HepG2 (cell line): Measurements from ENCODE around the gene DLX3. TPM values are rescaled to one million over a fixed set of nuclear protein-coding genes. Genes with fewer than 3 reads are reported as not detected.

ENCODE experiments used
- CSRNP2 ChIP-seq: sonication (generic); formaldehyde crosslinking; conservative IDR thresholded peaks from 2 replicates; pipeline ENCODE4 v1.8.0; 2022; ENCODE audit warnings: low read depth, missing genetic modification reagents
- HNRNPUL1 ChIP-seq: fragments of 200-400 bp; formaldehyde crosslinking; IDR thresholded peaks from 2 replicates; pipeline ENCODE4 v1.6.1; 2017; ENCODE audit warnings: low read depth, mild to moderate bottlenecking, low read length, moderate library complexity
- KLF9 ChIP-seq: IDR thresholded peaks from 2 replicates; pipeline ENCODE4 v1.6.1; 2016; ENCODE audit warnings: low read depth
- ONECUT2 ChIP-seq: sonication (generic); formaldehyde crosslinking; IDR thresholded peaks from 2 replicates; pipeline ENCODE4 v1.4.0; 2020; ENCODE audit warnings: missing genetic modification reagents
- PCBP1 ChIP-seq: fragments of 200-400 bp; formaldehyde crosslinking; IDR thresholded peaks from 2 replicates; pipeline ENCODE4 v1.6.1; 2017; ENCODE audit warnings: mild to moderate bottlenecking, low read depth, low read length, borderline replicate concordance
- PRDM10 ChIP-seq: sonication (generic); formaldehyde crosslinking; IDR thresholded peaks from 2 replicates; pipeline ENCODE4 v1.4.0; 2020; ENCODE audit warnings: low read depth, missing genetic modification reagents
- RNF2 ChIP-seq: fragments of 450-650 bp; conservative IDR thresholded peaks from 2 replicates; pipeline ENCODE4 v1.6.1; 2016; ENCODE audit warnings: low read depth
- TCF7 ChIP-seq: sonication (generic); IDR thresholded peaks from 2 replicates; pipeline ENCODE4 v1.6.1; 2016; ENCODE audit warnings: antibody characterized with exemption, low read depth
- TIGD3 ChIP-seq: sonication (generic); formaldehyde crosslinking; IDR thresholded peaks from 2 replicates; pipeline ENCODE4 v1.5.1; 2020; ENCODE audit warnings: mild to moderate bottlenecking, missing genetic modification reagents, borderline replicate concordance
- UBTF ChIP-seq: sonication (generic); formaldehyde crosslinking; IDR thresholded peaks from 2 replicates; pipeline ENCODE4 v1.4.0; 2020; ENCODE audit warnings: mild to moderate bottlenecking, missing genetic modification reagents
- USF2 ChIP-seq, 2 experiments: sonication (generic) in 1 of 2; formaldehyde crosslinking in 1 of 2; IDR thresholded peaks; 2 replicates each; pipeline versions ENCODE4 v1.5.1 to v1.6.1; 2011 to 2020; ENCODE audit warnings: borderline replicate concordance in 1 of 2, low read depth in 1 of 2, low read length in 1 of 2, mild to moderate bottlenecking in 1 of 2, missing genetic modification reagents in 1 of 2, moderate library complexity in 1 of 2
- YEATS4 ChIP-seq: sonication (generic); formaldehyde crosslinking; IDR thresholded peaks from 2 replicates; pipeline ENCODE4 v1.4.0; 2020; ENCODE audit warnings: missing genetic modification reagents, borderline replicate concordance
- ZFP36 ChIP-seq: fragments of 150-350 bp; IDR thresholded peaks from 2 replicates; pipeline ENCODE4 v1.6.1; 2018; ENCODE audit warnings: borderline replicate concordance, low read length, low read depth; ENCODE audit not compliant: partially characterized antibody
- ZFYVE20 ChIP-seq: sonication (generic); formaldehyde crosslinking; IDR thresholded peaks from 2 replicates; pipeline ENCODE4 v1.8.0; 2023; ENCODE audit warnings: low read depth, mild to moderate bottlenecking, moderate library complexity, missing genetic modification reagents, borderline replicate concordance
- ZNF10 ChIP-seq: sonication (generic); formaldehyde crosslinking; IDR thresholded peaks from 2 replicates; pipeline ENCODE4 v1.4.0; 2020; ENCODE audit warnings: mild to moderate bottlenecking, low read depth, missing genetic modification reagents, borderline replicate concordance
- ZNF451 ChIP-seq: sonication (generic); formaldehyde crosslinking; IDR thresholded peaks from 2 replicates; pipeline ENCODE4 v1.5.0; 2020; ENCODE audit warnings: mild to moderate bottlenecking, missing genetic modification reagents
- ZNF670 ChIP-seq: sonication (generic); formaldehyde crosslinking; IDR thresholded peaks from 2 replicates; pipeline ENCODE4 v1.8.0; 2022; ENCODE audit warnings: mild to moderate bottlenecking, missing genetic modification reagents, borderline replicate concordance
- polyA plus RNA-seq, 8 experiments: library from polyadenylated mRNA; depleted of rRNA in 3 of 8; stranded (reverse) in 7 of 8; unstranded in 1 of 8; fragments of >200 nt; fragmentation: Illumina TruSeq in 4 of 8; extraction: Trizol in 4 of 8; gene quantifications; 2 replicates each; pipeline versions ENCODE4 v1.2.1 to v1.2.3, GENCODE V29; 2011 to 2016; ENCODE audit warnings: low read depth in 4 of 8, missing spikeins in 1 of 8, mixed read lengths in 1 of 8; ENCODE audit not compliant: insufficient read depth in 1 of 8
- total RNA-seq, 5 experiments: library from RNA; depleted of rRNA; stranded (reverse); fragments of >200 nt; fragmentation: Illumina TruSeq; extraction: Trizol; gene quantifications; 2 replicates each; pipeline ENCODE4 v1.2.3, GENCODE V29; 2016; ENCODE audit warnings: low read depth in 1 of 5

Gene DLX3
- total and polyA plus RNA-seq, 2 of the 13 experiments (the other 11 are each of a cell fraction or from before 2014, with no cell fraction given): 0.03 TPM; not detected in 1

- TF ChIP-seq ZNF10 (CRISPR knock-in tag): no peak
- no peak for TF ChIP-seq ZFP36
- TF ChIP-seq HNRNPUL1: no peak
- TF ChIP-seq PRDM10: no peak
- no peak for TF ChIP-seq ZNF451 (CRISPR knock-in tag)
- TF ChIP-seq TIGD3 (CRISPR knock-in tag): no peak
- peak; percentile 65 for TF ChIP-seq YEATS4 (CRISPR knock-in tag)
- peak; percentile 70 for TF ChIP-seq UBTF (CRISPR knock-in tag)
- TF ChIP-seq CSRNP2 (CRISPR knock-in tag): no peak
- TF ChIP-seq KLF9 (CRISPR knock-in tag): no peak
- TF ChIP-seq TCF7: no peak
- TF ChIP-seq ZFYVE20 (CRISPR knock-in tag): no peak
- no peak for TF ChIP-seq ZNF670 (CRISPR knock-in tag)
- no peak for TF ChIP-seq USF2 (IDR thresholded peaks at IDR 0.05; ENCODE audit: low read depth, low read length)
- TF ChIP-seq USF2 (CRISPR knock-in tag; IDR thresholded peaks at IDR 0.05; ENCODE audit: borderline replicate concordance): no peak
- TF ChIP-seq PCBP1: no peak
- TF ChIP-seq RNF2: peak; percentile 72; the same call in 1 of the 2 replicates
- no peak for TF ChIP-seq ONECUT2
These were observed 1.5 kb downstream of the DLX3 start (continued) for GRCh38 chr17:49993423-49994060.
